ENCODE data around the gene ZYX.

The ZYX gene

GRCh38 chr7:143436325-143436946 lies 55.3 kb downstream of the ZYX start:
- Histone ChIP-seq H3K9me3 (no peaks in the 10 kb centered on the region), H3K4me1 (no peaks in the 10 kb centered on the region), H3K4me3 (ENCODE audit: low read depth, low read length) (no peak overlapping the region), H3K27me3 (0 out of 2 replicates have a peak, but pooled peaks cover 2% of the 10 kb centered on the region), H3K36me3 (no peaks in the 10 kb centered on the region)
- DNase-seq, result no peak
- TF ChIP-seq CTCF (IDR thresholded peaks at IDR 0.05; ENCODE audit: low read depth, low read length), result no peak

- H3K4me1 ChIP-seq, result no peaks in the 10 kb centered on the region
- TF ChIP-seq CTCF (IDR thresholded peaks at IDR 0.05; ENCODE audit: low read depth, low read length), result no peak
- H3K9me3 ChIP-seq, result no peaks in the 10 kb centered on the region
- no peak overlapping the region for H3K4me3 ChIP-seq (ENCODE audit: low read depth, low read length)
- H3K27me3 ChIP-seq, result 0 out of 2 replicates have a peak, but pooled peaks cover 2% of the 10 kb centered on the region
- DNase-seq, result no peak
- H3K36me3 ChIP-seq, result no peaks in the 10 kb centered on the region
Observed at GRCh38 chr7:143437578-143437977, 56.4 kb downstream of the ZYX start.

GRCh38 chr7:143439866-143440265 lies 58.7 kb downstream of the ZYX start:
- no peak for DNase-seq
- Histone ChIP-seq H3K4me1 (no peaks in the 10 kb centered on the region), H3K36me3 (no peaks in the 10 kb centered on the region), H3K27me3 (peaks cover 2% of the 10 kb centered on the region; the same call in 1 of the 2 replicates), H3K9me3 (no peaks in the 10 kb centered on the region), H3K4me3 (ENCODE audit: low read depth, low read length) (no peak overlapping the region)
- TF ChIP-seq CTCF (IDR thresholded peaks at IDR 0.05; ENCODE audit: low read depth, low read length), result no peak

Measured in BE2C (cell line).